Hepatocyte (in vitro differentiated cells): ENCODE measurements around the gene SPTBN5.

Experiments
- EZH2 ChIP-seq: fragments of 200-600 bp; sonication (generic); IDR thresholded peaks from 2 replicates; pipeline ENCODE4 v1.6.1; 2016; ENCODE audit warnings: antibody characterized with exemption, mild to moderate bottlenecking, borderline replicate concordance
- EZH2phosphoT487 ChIP-seq: fragments of 200-600 bp; sonication (generic); IDR thresholded peaks from one replicate; pipeline ENCODE4 v1.6.1; 2018; ENCODE audit warnings: antibody characterized with exemption, mild to moderate bottlenecking, low read depth, moderate library complexity; ENCODE audit not compliant: unreplicated experiment, severe bottlenecking
- TF ChIP-seq, protein P1 (sequence below): fragments of 200-600 bp; sonication (generic); IDR thresholded peaks from 2 replicates; pipeline ENCODE4 v1.5.1; 2016; ENCODE audit warnings: antibody characterized with exemption, mild to moderate bottlenecking; ENCODE audit not compliant: poor library complexity

DNA sequence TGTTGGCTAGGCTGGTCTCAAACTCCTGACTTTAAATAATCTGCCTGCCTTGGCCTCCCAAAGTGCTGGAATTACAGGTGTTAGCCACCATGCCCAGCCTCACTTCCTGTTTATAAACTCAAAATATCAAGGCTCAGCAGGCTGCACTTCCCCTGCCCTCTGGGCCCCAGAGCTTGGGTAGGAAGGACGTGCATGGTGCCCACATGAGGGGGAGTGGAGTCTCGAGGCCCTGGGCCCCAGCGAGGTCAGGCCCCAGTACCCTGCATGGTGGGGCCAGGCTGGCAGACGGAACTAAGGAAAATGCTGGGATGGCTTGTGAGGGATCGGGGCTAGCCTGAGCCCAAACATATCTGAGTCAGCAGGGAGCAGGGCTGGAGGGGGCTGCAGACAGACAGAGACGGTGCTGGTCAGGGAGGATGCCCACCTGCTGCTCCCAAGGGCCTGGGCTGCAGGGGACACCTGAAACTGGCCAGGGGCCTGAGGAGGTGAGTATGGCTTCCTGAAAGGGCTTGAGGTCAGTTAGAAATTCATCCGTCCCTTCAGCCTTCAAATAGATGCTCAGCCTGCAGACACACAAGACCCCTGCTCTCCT is 5.1 kb downstream of the SPTBN5 start:
- TF ChIP-seq EZH2: no peak
- TF ChIP-seq, protein P1, sequence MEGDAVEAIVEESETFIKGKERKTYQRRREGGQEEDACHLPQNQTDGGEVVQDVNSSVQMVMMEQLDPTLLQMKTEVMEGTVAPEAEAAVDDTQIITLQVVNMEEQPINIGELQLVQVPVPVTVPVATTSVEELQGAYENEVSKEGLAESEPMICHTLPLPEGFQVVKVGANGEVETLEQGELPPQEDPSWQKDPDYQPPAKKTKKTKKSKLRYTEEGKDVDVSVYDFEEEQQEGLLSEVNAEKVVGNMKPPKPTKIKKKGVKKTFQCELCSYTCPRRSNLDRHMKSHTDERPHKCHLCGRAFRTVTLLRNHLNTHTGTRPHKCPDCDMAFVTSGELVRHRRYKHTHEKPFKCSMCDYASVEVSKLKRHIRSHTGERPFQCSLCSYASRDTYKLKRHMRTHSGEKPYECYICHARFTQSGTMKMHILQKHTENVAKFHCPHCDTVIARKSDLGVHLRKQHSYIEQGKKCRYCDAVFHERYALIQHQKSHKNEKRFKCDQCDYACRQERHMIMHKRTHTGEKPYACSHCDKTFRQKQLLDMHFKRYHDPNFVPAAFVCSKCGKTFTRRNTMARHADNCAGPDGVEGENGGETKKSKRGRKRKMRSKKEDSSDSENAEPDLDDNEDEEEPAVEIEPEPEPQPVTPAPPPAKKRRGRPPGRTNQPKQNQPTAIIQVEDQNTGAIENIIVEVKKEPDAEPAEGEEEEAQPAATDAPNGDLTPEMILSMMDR: no peak
- TF ChIP-seq EZH2phosphoT487: no peak
